OCI-LY1 (cell line): ENCODE data around the gene SLCO4A1.

Experiments used
- CTCF ChIP-seq: fragments of 200-600 bp; sonication (generic), shearing (Covaris generic); IDR thresholded peaks from 2 replicates; pipeline ENCODE4 v1.5.1; 2017; ENCODE audit warnings: mild to moderate bottlenecking, antibody characterized with exemption, low read length, moderate library complexity, mixed read lengths
- EZH2 ChIP-seq: fragments of 200-600 bp; sonication (generic), shearing (Covaris generic); IDR thresholded peaks from 2 replicates; pipeline ENCODE4 v1.8.0; 2017; ENCODE audit warnings: borderline replicate concordance, mixed run types, mild to moderate bottlenecking, antibody characterized with exemption, low read length, moderate library complexity, mixed read lengths

- no peak for TF ChIP-seq CTCF
- no peak for TF ChIP-seq EZH2
Measured at GRCh38 chr20:62592506-62593177, 49.7 kb upstream of the SLCO4A1 start.
